Neural cell (in vitro differentiated cells): ENCODE results near the gene CRYM.

Source experiments
- EP300 ChIP-seq: fragments of 450-650 bp; conservative IDR thresholded peaks from 2 replicates; pipeline ENCODE4 v1.6.1; 2014; ENCODE audit warnings: antibody characterized with exemption, mild to moderate bottlenecking, moderate library complexity; ENCODE audit not compliant: poor library complexity, severe bottlenecking
- EZH2 ChIP-seq: fragments of 200-600, 300-800 bp; shearing (Covaris generic), sonication (generic); IDR thresholded peaks from 2 replicates; pipeline ENCODE4 v1.6.1; 2014; ENCODE audit warnings: antibody characterized with exemption, low read length, borderline replicate concordance, mild to moderate bottlenecking; ENCODE audit not compliant: insufficient read depth, poor library complexity, severe bottlenecking
- MXI1 ChIP-seq: fragments of 450-650 bp; conservative IDR thresholded peaks from 2 replicates; pipeline ENCODE4 v1.6.1; 2014; ENCODE audit warnings: antibody characterized with exemption, mild to moderate bottlenecking; ENCODE audit not compliant: poor library complexity, severe bottlenecking
- POLR2AphosphoS5 ChIP-seq: IDR thresholded peaks from 2 replicates; pipeline ENCODE4 v1.6.1; 2012
- RAD21 ChIP-seq: fragments of 450-650 bp; conservative IDR thresholded peaks from 2 replicates; pipeline ENCODE4 v1.6.1; 2014; ENCODE audit warnings: antibody characterized with exemption, mild to moderate bottlenecking, moderate library complexity
- SMC3 ChIP-seq: fragments of 450-650 bp; conservative IDR thresholded peaks from 2 replicates; pipeline ENCODE4 v1.6.1; 2014; ENCODE audit warnings: antibody characterized with exemption, mild to moderate bottlenecking, moderate library complexity; ENCODE audit not compliant: poor library complexity
- TAF1 ChIP-seq: IDR thresholded peaks from 2 replicates; pipeline ENCODE4 v1.6.1; 2012; ENCODE audit warnings: low read depth
- TF ChIP-seq, protein P1 (sequence below): fragments of 450-650 bp; IDR thresholded peaks from 2 replicates; pipeline ENCODE4 v1.5.1; 2014; ENCODE audit warnings: antibody characterized with exemption, mild to moderate bottlenecking, moderate library complexity; ENCODE audit not compliant: poor library complexity, severe bottlenecking

- TF ChIP-seq, protein P1, sequence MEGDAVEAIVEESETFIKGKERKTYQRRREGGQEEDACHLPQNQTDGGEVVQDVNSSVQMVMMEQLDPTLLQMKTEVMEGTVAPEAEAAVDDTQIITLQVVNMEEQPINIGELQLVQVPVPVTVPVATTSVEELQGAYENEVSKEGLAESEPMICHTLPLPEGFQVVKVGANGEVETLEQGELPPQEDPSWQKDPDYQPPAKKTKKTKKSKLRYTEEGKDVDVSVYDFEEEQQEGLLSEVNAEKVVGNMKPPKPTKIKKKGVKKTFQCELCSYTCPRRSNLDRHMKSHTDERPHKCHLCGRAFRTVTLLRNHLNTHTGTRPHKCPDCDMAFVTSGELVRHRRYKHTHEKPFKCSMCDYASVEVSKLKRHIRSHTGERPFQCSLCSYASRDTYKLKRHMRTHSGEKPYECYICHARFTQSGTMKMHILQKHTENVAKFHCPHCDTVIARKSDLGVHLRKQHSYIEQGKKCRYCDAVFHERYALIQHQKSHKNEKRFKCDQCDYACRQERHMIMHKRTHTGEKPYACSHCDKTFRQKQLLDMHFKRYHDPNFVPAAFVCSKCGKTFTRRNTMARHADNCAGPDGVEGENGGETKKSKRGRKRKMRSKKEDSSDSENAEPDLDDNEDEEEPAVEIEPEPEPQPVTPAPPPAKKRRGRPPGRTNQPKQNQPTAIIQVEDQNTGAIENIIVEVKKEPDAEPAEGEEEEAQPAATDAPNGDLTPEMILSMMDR, result no peak
- TF ChIP-seq EZH2 (no peak), MXI1 (no peak), SMC3 (no peak), POLR2AphosphoS5 (no peak), TAF1 (no peak), RAD21 (no peak), EP300 (no peak)
These were observed 58.5 kb downstream of the CRYM start for GRCh38 chr16:21219551-21219950.
